Left cardiac atrium (tissue), 4 donors: ENCODE data around the gene IKZF2. TPM values are rescaled to one million over a fixed set of nuclear protein-coding genes. Genes with fewer than 3 reads are reported as not detected.

Source experiments
- ATAC-seq, 2 donors: fragments of 200-7000 bp; cut with Tn5 transposase; one replicate each; pipeline ENCODE4 v1.9.1; 2020; ENCODE audit warnings: mild to moderate bottlenecking in 2 of 2, moderate library complexity in 2 of 2
- DNase-seq: peaks from one replicate; pipeline ENCODE4 v3.0.0-alpha.2; 2020
- intact Hi-C, 2 donors: fragments of 100-400 bp; cut with DNase I; formaldehyde crosslinking; loops; one replicate each; pipeline versions ENCODE4 v1.14.1 to v1.15.1; 2022 to 2023
- total RNA-seq, 2 donors: library from RNA; stranded (reverse); fragmentation: NEBNext Ultra II Directional; extraction: Animal tissue kit (Norgen Biotek cat#: 25700); gene quantifications; one replicate each; pipeline ENCODE4 v1.2.1, GENCODE V29; 2021
- donor health status: DM: no; HTN: yes; CAD: no.
- donor health status: DM: no; HTN: yes; CAD: no; lungs with severe emphysema.
- donor health status: DM: yes; HTN: yes; CAD: no.
- donor health status: Dilated cardiomyopathy.

Gene IKZF2
- total RNA-seq, 2 donors from 2014 or later, result 3.8 to 6.3 TPM

GRCh38 chr2:213016166-213016983 lies 135.0 kb downstream of the IKZF2 start:
- ATAC-seq, result no peak

GRCh38 chr2:213015387-213016165 lies 135.8 kb downstream of the IKZF2 start:
- no peak for DNase-seq
- ATAC-seq, result no peak
- intact Hi-C loops, result no loop called here

More at GRCh38 chr2:213016166-213016983, 135.0 kb downstream of the IKZF2 start:
- no peak for DNase-seq
- intact Hi-C loops, result no loop called here

- intact Hi-C loops, result no loop called here
- DNase-seq (no peak), ATAC-seq (no peak)
Measured at GRCh38 chr2:213013979-213014378, 137.4 kb downstream of the IKZF2 start.

DNA sequence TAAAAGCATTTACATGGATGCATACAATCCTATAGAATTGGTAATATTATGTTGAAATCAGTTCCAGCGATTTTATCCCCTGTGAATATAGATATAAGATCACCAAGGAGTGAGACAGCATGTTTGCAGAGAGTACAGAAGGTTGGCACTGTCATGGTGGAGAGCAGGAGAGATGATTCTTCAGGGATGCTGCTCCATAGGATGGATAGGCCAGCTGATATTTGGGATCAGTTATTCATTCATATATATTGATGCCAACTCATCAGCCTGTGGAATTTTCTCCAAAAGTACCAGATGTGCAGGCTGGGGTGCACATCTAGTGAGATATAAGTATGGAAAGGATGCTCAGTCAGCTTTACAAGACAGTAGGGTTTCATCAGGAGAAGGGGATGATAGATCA lies 139.9 kb downstream of the IKZF2 start:
- DNase-seq (no peak), ATAC-seq (no peak)
- intact Hi-C loops, result no loop called here

GRCh38 chr2:213010106-213010779 lies 141.2 kb downstream of the IKZF2 start:
- DNase-seq (no peak), ATAC-seq (no peak)
- intact Hi-C loops, result no loop called here

GRCh38 chr2:213007290-213007838 lies 144.0 kb downstream of the IKZF2 start:
- ATAC-seq (no peak), DNase-seq (no peak)
- intact Hi-C loops, result no loop called here

DNA sequence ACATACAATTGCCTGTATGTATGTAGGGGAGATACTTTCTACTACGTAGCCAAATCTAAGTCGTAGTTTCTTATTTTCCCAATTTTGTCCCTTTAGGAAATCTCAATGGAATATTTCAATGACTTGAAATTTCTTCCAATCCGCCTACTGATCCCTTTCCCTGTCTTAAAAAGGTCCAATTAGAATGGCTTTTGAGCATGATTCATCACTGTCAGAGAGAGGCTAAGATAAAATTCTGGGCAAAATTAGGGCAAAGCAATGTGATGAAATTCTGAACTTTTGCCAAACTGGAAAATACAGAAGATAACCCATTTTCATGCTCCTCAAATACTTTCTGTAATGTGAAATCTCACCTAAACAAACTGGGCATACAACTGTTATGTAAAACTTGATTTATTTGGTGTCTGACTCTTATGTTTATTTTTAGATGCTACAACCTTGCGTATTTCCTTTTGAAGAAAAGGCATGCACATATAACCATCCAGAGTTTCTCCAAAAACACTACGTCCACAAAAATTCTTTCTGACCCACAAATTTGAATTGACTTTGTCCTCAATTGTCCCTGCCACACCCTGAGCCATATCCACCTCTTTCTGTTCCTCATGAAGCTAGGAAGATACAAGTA lies 147.1 kb downstream of the IKZF2 start:
- intact Hi-C loops, result no loop called here
- DNase-seq (no peak), ATAC-seq (peak in 1 of 2 donors; percentile 40)

DNA sequence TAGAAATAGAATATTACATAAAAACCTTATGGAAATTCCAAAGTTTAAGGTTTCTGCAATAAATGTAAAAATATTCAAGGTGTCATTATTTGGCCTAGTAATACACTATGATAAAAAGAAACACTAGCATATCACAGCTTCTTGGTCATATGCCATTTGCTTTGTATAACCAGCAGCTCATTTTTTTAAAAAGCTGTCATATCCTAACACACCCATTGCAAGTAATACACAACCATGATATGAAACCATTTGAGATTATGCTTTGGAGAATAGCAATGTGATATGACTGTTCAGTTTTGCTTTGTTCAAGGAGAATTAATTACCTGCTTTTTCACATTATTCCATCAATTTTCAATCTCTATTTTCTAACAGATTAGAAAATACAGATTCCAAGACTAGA lies 149.0 kb downstream of the IKZF2 start:
- intact Hi-C loops, result no loop called here
- no peak for DNase-seq
- ATAC-seq, result no peak

- intact Hi-C loops, result no loop called here
- DNase-seq (no peak), ATAC-seq (peak in 1 of 2 donors; percentile 34)
Measured at GRCh38 chr2:213001297-213001910, 150.0 kb downstream of the IKZF2 start.

DNA sequence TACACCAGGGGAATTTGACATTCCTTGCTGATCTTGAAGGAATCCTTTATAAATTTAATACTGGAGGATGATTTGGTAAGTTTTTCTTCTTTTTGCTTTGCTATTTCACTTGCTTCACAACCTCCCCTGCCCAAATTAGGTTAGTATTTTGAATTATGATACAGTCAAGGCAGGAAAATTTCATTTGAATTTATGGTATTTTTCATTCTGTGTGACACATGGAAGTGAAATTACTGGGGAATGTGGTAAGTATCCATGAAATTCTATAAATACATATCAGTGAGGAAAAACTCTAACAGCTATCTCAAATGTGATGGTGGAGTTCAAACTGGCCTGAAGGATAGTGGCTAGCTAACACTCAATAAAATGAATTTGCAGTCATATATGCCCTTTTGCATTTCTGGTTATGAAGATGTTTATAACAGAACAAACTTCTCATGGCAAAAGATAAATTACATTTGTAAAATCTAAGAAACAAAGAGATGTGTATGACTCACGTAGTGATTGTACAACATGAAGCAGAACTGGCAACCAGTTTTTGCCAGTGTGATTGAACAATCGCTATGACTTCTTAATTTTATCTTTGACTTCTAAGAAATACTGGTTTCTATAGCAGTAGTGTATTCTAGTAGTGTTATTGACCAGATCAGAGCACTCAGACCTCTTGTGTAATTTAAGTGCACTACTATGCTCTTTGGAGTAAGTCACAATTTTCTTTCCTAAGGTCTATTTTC lies 152.6 kb downstream of the IKZF2 start:
- no peak for DNase-seq
- intact Hi-C loops, result no loop called here

DNA sequence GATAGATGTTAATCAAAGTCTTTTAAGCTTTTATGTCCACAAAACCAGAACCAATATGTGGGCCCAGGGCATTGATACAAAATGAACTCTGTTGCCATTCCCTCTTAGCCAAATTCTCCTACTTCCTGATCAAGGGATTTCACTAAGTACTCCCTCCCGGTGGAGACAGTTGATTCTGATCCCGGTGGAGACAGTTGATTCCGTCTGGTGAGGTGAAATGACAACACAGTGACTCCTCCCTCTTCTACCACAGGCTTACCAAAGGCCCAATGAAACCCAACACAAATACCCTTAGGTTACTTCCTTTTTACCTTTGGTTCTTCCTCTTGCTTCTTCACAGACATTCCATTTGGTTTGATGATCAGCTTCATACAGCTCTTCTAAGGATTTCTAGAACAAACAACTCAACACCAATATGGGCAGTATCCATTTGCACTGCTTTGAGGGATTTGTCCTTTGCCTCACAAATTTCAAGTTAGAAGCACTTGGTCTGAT lies 153.8 kb downstream of the IKZF2 start:
- ATAC-seq, result no peak
- no peak for DNase-seq
- intact Hi-C loops, result no loop called here

More for the DNA sequence above, 152.6 kb downstream of the IKZF2 start:
- ATAC-seq, result no peak

- DNase-seq (no peak), ATAC-seq (no peak)
- intact Hi-C loops, result no loop called here
Measured at GRCh38 chr2:212995920-212996319, 155.5 kb downstream of the IKZF2 start.

DNA sequence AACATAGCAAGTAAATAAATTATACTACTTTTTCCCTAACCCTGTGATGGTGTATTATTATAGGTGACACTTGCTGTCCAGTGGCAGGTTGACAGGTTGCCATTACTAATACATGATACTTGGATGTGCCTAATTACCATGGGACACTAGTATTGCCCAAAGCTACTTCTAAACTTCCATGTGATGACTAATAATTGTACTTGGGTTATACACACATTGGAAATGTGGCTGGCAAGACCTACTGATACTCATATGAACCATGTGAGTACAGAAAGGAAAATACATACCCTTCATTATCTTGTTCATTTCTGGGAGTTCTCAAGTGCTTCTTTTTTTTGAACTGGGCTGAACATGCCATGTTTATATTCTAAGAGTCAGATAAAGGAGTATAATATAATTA lies 156.4 kb downstream of the IKZF2 start:
- no peak for DNase-seq
- intact Hi-C loops, result no loop called here
- no peak for ATAC-seq

- intact Hi-C loops, result no loop called here
- no peak for DNase-seq
- no peak for ATAC-seq
Measured at GRCh38 chr2:212991120-212991519, 160.3 kb downstream of the IKZF2 start.

- intact Hi-C loops, result no loop called here
- DNase-seq (no peak), ATAC-seq (no peak)
Measured at GRCh38 chr2:212990697-212991096, 160.7 kb downstream of the IKZF2 start.

DNA sequence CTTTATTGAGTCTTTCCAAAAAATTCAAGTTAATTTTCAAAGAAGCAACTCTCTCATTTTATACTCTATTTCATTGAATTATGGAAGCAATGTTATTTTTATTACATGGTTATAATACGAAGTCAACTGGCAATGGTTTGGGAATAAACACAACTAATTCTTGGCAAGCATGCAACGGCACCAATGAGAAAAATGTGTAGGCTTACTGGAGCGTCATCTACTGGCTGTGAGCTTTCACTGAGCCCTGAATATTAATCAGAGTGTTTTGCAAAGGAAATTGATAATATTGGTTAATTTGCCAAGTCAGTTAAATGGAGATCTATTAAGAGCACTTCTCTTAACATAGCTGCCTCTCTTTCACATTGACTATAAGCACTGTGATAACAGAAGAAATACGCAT lies 163.9 kb downstream of the IKZF2 start:
- intact Hi-C loops, result no loop called here
- no peak for ATAC-seq
- DNase-seq, result no peak

GRCh38 chr2:212984129-212984528 lies 167.3 kb downstream of the IKZF2 start:
- ATAC-seq, result no peak
- DNase-seq, result no peak
- intact Hi-C loops, result no loop called here

GRCh38 chr2:212979799-212980198 lies 171.6 kb downstream of the IKZF2 start:
- ATAC-seq (no peak), DNase-seq (no peak)
- intact Hi-C loops, result no loop called here
